GM12874 (cell line): ENCODE measurements around the gene MEOX1.

Experiments
- TF ChIP-seq, protein P1 (sequence below): IDR thresholded peaks from 2 replicates; pipeline ENCODE4 v1.5.1; 2011; ENCODE audit warnings: low read depth, mild to moderate bottlenecking, control low read depth, low read length, moderate library complexity; ENCODE audit not compliant: insufficient read depth

The MEOX1 gene

DNA sequence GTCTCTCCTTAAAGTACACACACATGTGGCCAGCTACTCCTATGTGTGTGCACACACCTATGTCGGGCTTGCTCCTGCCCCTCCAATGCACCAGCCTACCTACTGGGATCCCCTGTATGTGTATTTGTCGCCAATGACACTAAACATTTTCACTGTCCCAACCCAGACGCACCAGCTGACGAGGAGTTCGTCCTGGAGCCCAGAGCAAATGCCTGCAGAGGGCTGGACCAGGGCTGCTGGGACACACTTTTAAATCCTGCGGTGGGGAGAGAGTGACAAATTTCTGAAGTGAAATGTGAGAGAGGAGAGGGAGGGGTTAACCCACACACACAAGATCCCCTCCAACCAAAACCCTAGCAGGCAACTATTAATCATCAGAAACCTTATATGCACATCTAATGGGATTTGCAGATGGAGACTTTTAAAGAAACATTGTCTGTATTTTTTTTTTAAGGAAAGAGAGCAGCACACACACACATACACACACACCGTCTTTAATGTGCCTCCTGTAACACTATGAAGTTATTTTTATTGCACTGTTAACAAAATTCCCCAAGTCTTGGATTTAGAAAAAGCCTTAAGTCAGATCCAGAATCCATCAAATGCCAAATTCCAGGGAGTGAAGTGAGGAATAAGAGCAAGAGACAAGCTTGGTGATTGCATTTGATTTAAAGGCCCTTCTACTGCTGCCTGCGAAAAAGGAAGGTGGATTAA, at the start of gene MEOX1:
TSS of gene MEOX1 (minus strand) at position 224 of the 714 bp plus-strand sequence. CDS start 388 bp downstream, outside the sequence.
- TF ChIP-seq, protein P1, sequence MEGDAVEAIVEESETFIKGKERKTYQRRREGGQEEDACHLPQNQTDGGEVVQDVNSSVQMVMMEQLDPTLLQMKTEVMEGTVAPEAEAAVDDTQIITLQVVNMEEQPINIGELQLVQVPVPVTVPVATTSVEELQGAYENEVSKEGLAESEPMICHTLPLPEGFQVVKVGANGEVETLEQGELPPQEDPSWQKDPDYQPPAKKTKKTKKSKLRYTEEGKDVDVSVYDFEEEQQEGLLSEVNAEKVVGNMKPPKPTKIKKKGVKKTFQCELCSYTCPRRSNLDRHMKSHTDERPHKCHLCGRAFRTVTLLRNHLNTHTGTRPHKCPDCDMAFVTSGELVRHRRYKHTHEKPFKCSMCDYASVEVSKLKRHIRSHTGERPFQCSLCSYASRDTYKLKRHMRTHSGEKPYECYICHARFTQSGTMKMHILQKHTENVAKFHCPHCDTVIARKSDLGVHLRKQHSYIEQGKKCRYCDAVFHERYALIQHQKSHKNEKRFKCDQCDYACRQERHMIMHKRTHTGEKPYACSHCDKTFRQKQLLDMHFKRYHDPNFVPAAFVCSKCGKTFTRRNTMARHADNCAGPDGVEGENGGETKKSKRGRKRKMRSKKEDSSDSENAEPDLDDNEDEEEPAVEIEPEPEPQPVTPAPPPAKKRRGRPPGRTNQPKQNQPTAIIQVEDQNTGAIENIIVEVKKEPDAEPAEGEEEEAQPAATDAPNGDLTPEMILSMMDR, result no peak

DNA sequence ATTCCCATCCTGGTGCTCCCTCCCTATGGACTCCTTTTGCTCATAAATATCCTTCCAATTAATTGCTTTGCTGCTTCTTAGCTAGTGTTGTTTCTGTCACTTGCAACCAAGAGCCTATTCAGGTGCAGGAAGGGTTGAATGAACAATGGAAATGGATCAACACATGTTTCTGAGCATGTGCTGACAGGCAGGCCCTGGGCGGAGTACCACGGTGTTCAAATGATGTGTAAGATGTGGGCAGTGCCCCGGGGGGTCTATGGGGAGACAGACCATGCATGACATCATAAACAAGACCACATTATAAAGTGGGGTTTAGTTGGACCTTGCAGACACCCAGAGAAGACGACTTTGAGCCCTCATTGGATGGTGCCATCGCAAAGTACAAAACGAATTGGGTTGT, 48.4 kb upstream of the MEOX1 start:
- TF ChIP-seq, protein P1, result no peak

DNA sequence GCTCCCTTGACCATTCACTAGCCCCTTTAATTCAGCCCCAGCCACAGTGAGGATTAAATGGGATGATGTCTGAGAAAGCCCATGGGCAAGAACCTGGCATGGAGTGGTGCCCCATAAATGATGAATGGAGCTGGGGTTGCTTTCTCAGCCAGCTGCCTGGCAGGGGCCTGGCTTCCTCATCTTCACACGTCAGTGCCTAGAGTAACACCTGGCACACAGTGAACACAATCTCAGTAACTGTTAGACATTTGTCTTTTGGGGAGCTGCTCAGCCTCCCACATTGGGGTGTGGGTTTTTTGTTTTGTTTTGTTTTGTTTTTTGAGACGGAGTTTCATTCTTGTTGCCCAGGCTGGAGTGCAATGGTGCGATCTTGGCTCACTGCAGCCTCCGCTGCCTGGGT, 47.5 kb upstream of the MEOX1 start:
- TF ChIP-seq, protein P1, result no peak

DNA sequence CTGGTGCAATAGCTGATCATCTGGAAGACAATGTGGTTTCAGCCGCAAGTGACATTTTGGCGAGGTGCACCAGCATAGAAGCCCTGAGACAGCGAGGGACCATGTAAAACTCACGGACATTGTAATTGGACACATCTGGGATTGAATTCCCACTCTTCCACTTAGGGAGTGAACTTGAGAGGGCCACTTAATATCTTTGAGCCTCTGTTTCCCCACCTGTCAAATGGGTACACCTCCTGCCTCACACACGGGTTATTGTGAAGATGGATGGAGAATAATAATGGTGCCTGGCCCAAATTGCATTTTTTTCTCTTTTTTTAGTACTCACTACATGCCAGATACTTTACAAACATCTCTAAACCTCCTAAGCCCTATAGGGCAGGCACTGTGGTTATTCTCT, 45.5 kb upstream of the MEOX1 start:
- TF ChIP-seq, protein P1, result no peak

DNA sequence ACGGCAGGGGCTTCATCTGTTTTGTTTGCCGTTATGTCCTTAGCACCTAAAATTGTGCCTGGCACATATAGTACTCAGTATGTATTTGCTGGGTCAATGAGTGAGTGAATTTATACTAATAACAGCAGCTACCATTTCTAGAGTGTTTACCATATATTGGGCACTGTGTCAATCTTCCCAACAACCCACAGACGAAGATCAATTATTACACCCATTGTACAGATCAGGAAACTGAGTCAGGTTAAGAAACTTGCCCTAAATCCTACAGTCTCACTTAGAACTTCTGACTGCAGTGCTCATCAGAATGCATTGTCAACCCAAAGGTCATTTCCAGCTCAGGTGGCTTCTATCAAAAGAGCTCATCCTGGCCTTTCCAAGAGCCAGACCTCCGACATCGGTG, 44.5 kb upstream of the MEOX1 start:
- TF ChIP-seq, protein P1, result no peak

DNA sequence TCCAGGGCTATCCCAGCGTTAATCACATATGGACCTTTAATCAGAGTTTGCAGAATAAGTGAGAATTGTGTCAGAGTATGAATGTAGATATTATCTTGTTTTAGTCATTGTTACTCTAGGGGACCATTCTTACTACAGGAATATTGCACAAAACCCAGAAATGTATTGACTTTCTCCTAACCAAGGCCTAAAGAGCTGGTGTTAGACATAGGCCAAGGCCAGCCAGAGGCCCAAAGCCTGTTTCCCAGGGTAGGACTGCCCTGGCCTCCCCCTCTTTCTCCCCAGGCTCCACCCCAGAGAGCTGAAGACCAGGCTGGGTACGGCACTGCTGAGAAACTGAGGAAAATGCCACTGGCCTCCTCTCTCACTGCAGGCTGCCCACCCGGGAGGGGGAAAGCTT, 41.9 kb upstream of the MEOX1 start:
- TF ChIP-seq, protein P1, result no peak

DNA sequence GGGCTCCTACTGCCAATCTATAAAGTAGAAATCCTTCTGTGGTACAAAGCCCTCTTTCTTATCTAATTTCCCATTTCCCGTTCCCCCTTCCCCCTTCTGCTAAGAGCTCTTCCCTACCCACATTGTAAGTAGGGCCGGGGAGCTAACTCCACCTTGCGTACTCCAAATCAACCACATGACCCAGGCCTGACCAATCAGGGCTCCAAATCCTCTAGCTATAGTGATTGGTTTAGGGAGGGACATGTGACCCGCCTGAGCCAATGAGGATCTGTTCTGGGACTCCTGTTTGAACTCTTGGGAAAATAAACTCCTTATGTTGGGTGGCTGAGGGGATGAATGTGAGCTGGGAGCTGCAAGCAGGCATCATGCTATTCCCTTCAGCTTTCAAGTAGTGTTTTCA, 40.9 kb upstream of the MEOX1 start:
- TF ChIP-seq, protein P1, result no peak
